ENCODE measurements around the gene TEDC2. TPM values are rescaled to one million over a fixed set of nuclear protein-coding genes. Genes with fewer than 3 reads are reported as not detected.
A peak's percentile ranks its signal among the peaks of the same experiment; 100 is the strongest.

TEDC2 gene
- total and polyA plus RNA-seq, 9 of the 15 experiments (the other 6 are each of a cell fraction or from before 2014, with no cell fraction given) = 0.75 to 57.0 (median 17.6) TPM

DNA sequence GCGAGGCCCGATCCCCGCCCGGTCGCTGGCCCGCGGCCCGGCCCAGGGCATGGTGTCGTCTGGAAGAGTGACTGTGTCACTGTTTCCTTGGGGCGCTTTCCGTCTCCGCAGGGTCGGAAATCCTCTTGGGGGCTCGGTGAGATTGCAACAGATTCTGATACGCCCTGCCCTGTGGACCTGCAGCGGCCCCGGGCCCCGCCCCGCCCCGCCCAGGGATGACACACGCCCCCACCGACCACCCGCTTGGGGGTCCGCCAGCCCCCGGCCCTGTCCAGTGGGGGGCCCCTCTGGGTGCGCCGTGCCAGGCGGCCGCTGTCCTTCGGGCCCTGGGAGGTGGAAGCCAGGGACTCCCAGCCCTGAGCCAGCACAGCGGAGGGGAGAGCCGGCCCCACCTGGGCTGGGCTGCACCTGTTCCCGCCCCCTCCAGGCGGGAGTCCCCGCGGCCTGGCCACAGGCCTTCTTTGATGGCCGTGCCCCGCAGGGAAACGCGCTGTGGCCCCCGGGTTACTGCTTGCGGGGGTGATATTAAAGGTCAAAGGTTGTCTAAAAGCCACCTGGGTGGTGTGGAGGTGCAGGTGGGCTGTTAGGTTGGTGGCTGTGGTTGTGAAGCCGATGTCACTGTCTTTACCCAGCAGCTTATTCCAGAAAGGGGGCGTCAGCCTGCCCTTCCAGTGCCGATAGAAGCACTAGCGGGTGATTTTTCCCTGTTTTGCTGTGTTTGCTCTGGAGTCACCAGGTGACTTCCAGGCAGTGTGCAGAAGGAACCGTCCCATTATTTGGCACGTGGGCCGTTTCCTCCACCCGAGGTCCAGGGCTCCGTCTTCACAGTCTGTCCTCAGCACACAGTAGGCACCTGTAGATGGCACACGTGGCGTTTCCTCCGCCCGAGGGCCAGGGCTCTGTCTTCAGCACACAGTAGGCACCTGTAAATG is 15.8 kb downstream of the TEDC2 start:
- CTCF ChIA-PET (ENCODE audit: low intra/inter-chr PET ratio) = no interaction called here

More for the DNA sequence above, 15.8 kb downstream of the TEDC2 start:
- peak overlapping the region; percentile 40; the same call in 1 of the 2 replicates for H2AFZ ChIP-seq (ENCODE audit: low read depth, low read length)
- H3K4me1 ChIP-seq (replicated peaks in 1 of 2; ENCODE audit: control insufficient read depth in 2 of 2, insufficient read depth in 2 of 2, low read length in 2 of 2) = peaks cover 50 to 95% of the 10 kb centered on the region in 2 experiments
- H3K4me3 ChIP-seq = peak overlapping the region; percentile 76
- H3K27ac ChIP-seq (ENCODE audit: extremely low read depth, low read depth, low read length) = peak overlapping the region; percentile 88; the same call in 1 of the 3 replicates
- H3K9ac ChIP-seq (ENCODE audit: insufficient read depth in 1 of 2, low read depth in 2 of 2, low read length in 2 of 2) = peak overlapping the region; percentile 59 to 98
- no peak for ATAC-seq
- in situ Hi-C loops (cut with MboI) = no loop called here
- FAIRE-seq = peak; percentile 48
- no peaks in the 10 kb centered on the region for H3K27me3 ChIP-seq (ENCODE audit: control insufficient read depth in 2 of 2, insufficient read depth in 2 of 2, low read length in 2 of 2)
- WGBS (ENCODE audit: insufficient coverage, low coverage, missing lambda C conversion rate) = 13% methylated on average over 32 of the region's 55 CpGs
- H3K9me1 ChIP-seq (ENCODE audit: control insufficient read depth, insufficient read depth, low read length) = no peaks in the 10 kb centered on the region
- no peaks in the 10 kb centered on the region for H3K9me3 ChIP-seq (replicated peaks; ENCODE audit: control insufficient read depth, insufficient read depth, low read depth, low read length)
- H4K20me1 ChIP-seq (replicated peaks; ENCODE audit: control insufficient read depth, insufficient read depth, low read length) = peaks cover 3% of the 10 kb centered on the region; the same call in 1 of the 2 replicates
- peak overlapping the region; percentile 89 for H3K4me2 ChIP-seq (ENCODE audit: insufficient read depth, low read length)
- intact Hi-C loops (cut with micrococcal nuclease) = no loop called here
- H3K36me3 ChIP-seq (ENCODE audit: control insufficient read depth, insufficient read depth, low read length) = peaks cover 8% of the 10 kb centered on the region; the same call in 1 of the 3 replicates
- TF ChIP-seq SP1 (CRISPR knock-in tag; IDR thresholded peaks at IDR 0.05) (0 out of 2 replicates have a peak, but pooled peaks have one; percentile 38), SAP30 (IDR thresholded peaks at IDR 0.05; ENCODE audit: borderline replicate concordance, insufficient read depth, low read depth, low read length, poor library complexity, severe bottlenecking) (peak; percentile 57), TEAD1 (CRISPR knock-in tag; IDR thresholded peaks at IDR 0.05) (no peak), ZEB2 (IDR thresholded peaks at IDR 0.05) (0 out of 2 replicates have a peak, but pooled peaks have one; percentile 21), ZKSCAN1 (IDR thresholded peaks at IDR 0.05; ENCODE audit: low read depth, low read length) (peak; percentile 97), EGR1 (conservative IDR thresholded peaks at IDR 0.05) (peak; percentile 25; the same call in 1 of the 2 replicates), DLX4 (CRISPR knock-in tag; IDR thresholded peaks at IDR 0.05) (no peak), ETS1 (conservative IDR thresholded peaks at IDR 0.05; ENCODE audit: control insufficient read depth, low read depth, low read length) (0 out of 2 replicates have a peak, but pooled peaks have one; percentile 11), NCOA6 (IDR thresholded peaks at IDR 0.05) (no peak), POLR2G (IDR thresholded peaks at IDR 0.05; ENCODE audit: low read depth, low read length) (0 out of 2 replicates have a peak, but pooled peaks have one; percentile 2), DMBX1 (CRISPR knock-in tag; IDR thresholded peaks at IDR 0.05; ENCODE audit: borderline replicate concordance) (no peak), NFE2 (IDR thresholded peaks at IDR 0.05; ENCODE audit: low read depth) (no peak)
- TF ChIP-seq, protein P1, sequence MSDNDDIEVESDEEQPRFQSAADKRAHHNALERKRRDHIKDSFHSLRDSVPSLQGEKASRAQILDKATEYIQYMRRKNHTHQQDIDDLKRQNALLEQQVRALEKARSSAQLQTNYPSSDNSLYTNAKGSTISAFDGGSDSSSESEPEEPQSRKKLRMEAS (CRISPR knock-in tag; IDR thresholded peaks at IDR 0.05) = peak; percentile 26
- TF ChIP-seq, protein P2, sequence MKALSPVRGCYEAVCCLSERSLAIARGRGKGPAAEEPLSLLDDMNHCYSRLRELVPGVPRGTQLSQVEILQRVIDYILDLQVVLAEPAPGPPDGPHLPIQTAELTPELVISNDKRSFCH (CRISPR knock-in tag; IDR thresholded peaks at IDR 0.05) = no peak
- TF ChIP-seq, protein P2 (tag; IDR thresholded peaks at IDR 0.05) = 0 out of 2 replicates have a peak, but pooled peaks have one; percentile 48
- TF ChIP-seq, protein P3, sequence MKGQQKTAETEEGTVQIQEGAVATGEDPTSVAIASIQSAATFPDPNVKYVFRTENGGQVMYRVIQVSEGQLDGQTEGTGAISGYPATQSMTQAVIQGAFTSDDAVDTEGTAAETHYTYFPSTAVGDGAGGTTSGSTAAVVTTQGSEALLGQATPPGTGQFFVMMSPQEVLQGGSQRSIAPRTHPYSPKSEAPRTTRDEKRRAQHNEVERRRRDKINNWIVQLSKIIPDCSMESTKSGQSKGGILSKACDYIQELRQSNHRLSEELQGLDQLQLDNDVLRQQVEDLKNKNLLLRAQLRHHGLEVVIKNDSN (CRISPR knock-in tag; IDR thresholded peaks at IDR 0.05) = peak; percentile 26; the same call in 1 of the 2 replicates
- H3K79me2 ChIP-seq (ENCODE audit: control insufficient read depth, insufficient read depth, low read length) = peaks cover 63% of the 10 kb centered on the region
- peak; percentile 44 to 58 (median 50) for DNase-seq (ENCODE audit: extremely low read depth in 1 of 4, low spot score in 3 of 4)
- POLR2A ChIA-PET = interaction anchor here (0.6 to 1.3 kb wide), 3 partner anchors 8 to 504 kb away, joined by 3 to 4 read pairs (median 3); partner anchors contain the start of gene TBL3
- no TSS peak for BruUV-seq (replicated peaks)

Measured in K562 (cell line).